ENCODE results near the gene GALNT14.

GALNT14 gene

DNA sequence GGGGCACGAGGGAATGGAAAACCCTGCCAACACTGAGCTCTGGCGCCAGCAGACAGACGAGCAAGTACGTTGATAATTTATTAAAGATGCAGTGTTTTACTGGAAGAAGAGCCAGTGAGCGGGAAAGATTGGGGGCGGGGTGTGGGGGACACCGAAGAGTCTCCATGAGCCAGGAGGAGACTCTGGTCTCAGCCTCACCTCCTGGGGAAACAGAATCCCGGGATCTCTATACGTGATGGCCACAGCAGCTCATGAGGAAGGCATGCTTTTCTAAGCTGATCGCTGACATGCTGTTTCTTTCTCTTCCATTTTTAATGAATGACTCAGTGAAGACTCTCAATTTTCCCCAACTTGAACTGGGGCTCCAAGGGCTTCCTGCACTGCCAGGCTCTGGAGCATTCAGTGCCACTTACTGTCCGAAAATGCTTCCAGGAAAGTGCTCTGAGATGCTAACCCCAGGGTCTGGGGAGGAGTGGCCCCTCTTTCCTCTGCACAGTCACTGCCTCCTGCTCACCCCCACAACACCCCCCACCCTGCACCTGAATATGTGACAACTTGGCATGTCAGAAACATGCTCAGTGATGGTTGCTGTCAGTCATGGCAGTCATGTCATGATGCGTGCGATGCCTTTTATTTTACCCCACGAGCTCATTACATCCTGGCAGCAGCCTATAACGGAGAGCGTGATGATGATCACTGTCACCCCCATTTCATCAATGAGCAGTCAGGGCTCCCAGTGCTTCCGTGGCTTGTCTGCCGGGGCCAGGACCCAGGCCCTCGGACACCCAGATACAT, 166.8 kb downstream of the GALNT14 start:
- no peak overlapping the region for H3K4me3 ChIP-seq (replicated peaks; ENCODE audit: low read depth, low read length)
- TF ChIP-seq, protein P1, sequence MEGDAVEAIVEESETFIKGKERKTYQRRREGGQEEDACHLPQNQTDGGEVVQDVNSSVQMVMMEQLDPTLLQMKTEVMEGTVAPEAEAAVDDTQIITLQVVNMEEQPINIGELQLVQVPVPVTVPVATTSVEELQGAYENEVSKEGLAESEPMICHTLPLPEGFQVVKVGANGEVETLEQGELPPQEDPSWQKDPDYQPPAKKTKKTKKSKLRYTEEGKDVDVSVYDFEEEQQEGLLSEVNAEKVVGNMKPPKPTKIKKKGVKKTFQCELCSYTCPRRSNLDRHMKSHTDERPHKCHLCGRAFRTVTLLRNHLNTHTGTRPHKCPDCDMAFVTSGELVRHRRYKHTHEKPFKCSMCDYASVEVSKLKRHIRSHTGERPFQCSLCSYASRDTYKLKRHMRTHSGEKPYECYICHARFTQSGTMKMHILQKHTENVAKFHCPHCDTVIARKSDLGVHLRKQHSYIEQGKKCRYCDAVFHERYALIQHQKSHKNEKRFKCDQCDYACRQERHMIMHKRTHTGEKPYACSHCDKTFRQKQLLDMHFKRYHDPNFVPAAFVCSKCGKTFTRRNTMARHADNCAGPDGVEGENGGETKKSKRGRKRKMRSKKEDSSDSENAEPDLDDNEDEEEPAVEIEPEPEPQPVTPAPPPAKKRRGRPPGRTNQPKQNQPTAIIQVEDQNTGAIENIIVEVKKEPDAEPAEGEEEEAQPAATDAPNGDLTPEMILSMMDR (IDR thresholded peaks at IDR 0.05; ENCODE audit: low read depth, low read length, missing control alignments), result no peak
- DNase-seq (ENCODE audit: extremely low read depth, low read depth), result no peak

DNA sequence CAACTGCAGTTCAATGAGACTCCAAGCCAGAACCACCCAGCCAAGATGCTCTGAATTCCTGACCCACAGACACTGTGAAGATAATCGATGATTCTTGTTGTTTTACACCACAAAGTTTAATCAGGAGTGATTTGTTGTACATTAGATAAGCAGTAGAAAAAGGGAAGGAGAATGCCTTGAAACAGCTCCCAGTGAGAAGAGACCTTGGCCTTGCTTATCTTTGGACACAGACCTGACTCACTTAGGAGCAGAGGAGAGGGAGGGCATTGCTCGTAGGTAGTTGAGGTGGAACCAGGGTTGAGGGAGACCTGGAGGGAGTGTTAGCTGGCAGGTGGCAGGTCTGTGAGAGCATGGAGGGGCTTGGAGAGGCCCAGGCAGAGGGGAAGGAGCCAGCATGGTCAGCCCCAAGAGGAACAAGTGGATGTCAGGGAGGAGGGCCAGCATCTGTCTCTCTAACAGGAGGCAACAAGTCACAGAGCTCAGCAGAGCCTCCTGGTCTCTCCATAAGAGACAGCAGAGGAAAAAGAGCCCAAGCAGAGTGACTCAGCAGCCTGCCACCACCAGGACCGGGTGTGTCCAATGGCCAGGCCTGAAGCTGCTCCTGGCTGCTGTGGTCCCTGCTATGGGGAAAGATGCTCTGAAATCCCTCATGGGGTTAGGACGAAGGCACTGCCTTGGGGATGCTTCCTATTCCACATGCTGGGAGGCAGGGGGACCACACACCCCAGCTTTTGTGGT, 169.4 kb downstream of the GALNT14 start:
- no peak for DNase-seq (ENCODE audit: extremely low read depth, low read depth)
- TF ChIP-seq, protein P1 (IDR thresholded peaks at IDR 0.05; ENCODE audit: low read depth, low read length, missing control alignments), result no peak
- no peak overlapping the region for H3K4me3 ChIP-seq (replicated peaks; ENCODE audit: low read depth, low read length)

DNA sequence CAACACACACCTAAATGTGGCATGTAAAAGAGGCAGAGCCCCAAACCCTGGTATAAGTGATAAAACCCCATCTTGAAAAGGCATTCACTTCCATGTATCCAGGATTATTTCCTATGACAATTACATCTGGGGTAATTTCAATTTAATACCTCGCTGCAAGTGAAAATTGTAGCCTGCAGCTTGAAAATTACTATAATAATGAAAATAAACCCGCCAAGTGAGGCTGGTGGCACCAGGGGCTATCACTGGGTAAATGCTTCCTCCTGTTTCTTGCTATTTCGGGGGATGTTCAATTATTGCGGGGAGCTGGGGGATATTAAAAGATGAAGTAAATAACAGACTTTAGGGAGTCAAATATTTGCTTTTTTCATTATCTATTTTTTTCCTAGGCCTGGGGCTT, 171.5 kb downstream of the GALNT14 start:
- no peak for DNase-seq (ENCODE audit: extremely low read depth, low read depth)
- no peak overlapping the region for H3K4me3 ChIP-seq (replicated peaks; ENCODE audit: low read depth, low read length)
- TF ChIP-seq, protein P1 (IDR thresholded peaks at IDR 0.05; ENCODE audit: low read depth, low read length, missing control alignments), result no peak

DNA sequence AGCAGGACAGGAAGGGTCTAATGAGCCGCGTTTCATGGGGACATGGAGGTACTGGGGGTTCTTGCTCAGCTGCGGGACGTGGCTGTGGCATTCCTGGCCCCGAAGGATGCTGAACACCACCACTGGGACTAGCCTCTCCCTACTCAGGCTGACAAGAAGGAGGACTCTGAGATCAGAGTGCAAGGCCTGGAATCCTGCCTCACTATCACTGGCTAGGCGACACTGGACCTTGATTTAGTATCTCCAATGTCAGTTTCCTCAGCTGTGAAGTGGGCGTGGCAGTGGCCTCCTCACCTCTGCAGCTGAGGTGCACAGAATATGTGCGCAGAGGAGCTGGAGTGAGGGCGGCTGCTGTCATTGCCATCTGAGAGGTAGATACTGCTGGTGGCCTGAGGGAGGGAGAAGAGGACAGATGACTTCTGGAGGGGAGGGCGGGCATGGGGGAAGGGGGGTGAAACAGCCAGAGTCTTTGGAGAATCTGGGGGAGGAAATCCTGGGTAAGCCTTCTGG, 173.2 kb downstream of the GALNT14 start:
- DNase-seq (ENCODE audit: extremely low read depth, low read depth), result no peak
- no peak overlapping the region for H3K4me3 ChIP-seq (replicated peaks; ENCODE audit: low read depth, low read length)
- TF ChIP-seq, protein P1 (IDR thresholded peaks at IDR 0.05; ENCODE audit: low read depth, low read length, missing control alignments), result no peak

DNA sequence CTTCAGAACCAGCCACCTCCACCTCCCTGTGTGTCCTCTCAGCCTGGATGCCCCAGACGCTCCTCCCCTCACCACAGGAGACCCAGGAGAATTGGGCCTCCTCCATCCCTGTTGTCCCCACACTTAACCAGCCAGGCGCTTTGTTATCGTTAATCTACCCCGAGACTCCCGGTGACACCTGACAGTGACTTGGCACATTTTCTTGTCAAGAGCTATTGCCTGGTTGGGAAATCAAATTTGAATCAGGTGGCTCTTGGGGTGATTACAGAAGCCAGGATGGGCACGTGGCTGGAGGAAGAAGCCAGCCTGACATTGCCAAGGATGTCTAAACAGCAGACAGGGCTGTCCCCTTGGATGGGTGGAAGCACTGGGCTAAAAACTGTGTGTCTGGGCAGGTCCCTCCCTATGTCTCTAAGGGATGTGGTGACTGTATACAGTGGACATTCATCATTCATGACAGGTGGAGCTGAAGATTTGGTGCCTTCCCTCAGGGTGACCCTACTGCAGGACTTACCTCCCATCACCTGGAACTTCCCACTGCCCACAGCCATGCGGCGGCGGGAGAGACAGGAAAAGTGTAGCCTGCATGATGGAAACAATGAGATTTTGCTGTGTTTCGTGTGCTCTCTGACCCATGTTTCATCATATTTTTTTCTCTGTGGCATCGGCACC, 173.8 kb downstream of the GALNT14 start:
- TF ChIP-seq, protein P1 (IDR thresholded peaks at IDR 0.05; ENCODE audit: low read depth, low read length, missing control alignments), result no peak
- no peak overlapping the region for H3K4me3 ChIP-seq (replicated peaks; ENCODE audit: low read depth, low read length)
- no peak for DNase-seq (ENCODE audit: extremely low read depth, low read depth)

DNA sequence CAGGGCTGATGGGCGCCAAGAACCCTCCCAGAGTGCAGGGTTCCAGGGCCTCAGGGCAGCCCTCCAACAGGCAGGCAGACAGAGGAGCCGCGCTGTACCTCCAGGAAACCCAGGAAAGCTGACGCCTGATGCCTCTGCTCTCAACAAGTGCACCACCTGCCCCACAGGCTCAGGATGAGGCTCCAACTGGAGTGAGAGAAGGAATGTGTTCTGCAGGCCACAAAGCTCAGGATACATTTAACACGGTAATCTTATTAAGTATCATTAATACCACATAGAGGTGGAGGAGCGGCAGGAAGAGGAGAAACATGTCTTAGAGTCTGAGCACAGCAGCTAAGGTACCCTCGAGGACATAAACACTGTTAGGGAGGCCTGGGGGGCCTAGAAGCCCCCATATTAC, 175.1 kb downstream of the GALNT14 start:
- no peak overlapping the region for H3K4me3 ChIP-seq (replicated peaks; ENCODE audit: low read depth, low read length)
- no peak for DNase-seq (ENCODE audit: extremely low read depth, low read depth)
- TF ChIP-seq, protein P1 (IDR thresholded peaks at IDR 0.05; ENCODE audit: low read depth, low read length, missing control alignments), result no peak

Measured in HFF-Myc (cell line).